ENCODE results near the gene TTLL5. TPM values are rescaled to one million over a fixed set of nuclear protein-coding genes. Genes with fewer than 3 reads are reported as not detected.

The TTLL5 gene
- total RNA-seq, 4 donors from 2014 or later = 36.3 to 61.8 (median 36.7) TPM

DNA sequence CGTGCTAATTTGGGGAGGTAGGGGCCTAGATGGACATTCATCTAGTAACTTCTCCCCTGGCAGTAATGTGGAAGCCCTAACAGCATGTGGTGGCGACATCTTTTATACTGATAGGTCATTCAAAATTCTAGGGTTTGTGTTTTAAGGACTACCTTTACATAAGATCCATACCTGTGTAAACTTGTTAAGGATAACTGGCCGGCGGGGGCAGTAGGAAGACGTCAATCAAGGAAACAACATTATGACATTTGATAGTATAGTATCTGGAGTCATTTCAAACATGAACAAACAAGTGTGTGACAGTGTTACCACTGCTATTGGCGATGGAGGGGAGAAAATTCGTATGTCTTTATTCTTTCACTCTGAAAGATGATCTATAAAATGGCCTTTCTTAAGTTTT lies 120.0 kb downstream of the TTLL5 start:
- DNase-seq (ENCODE audit: low spot score in 2 of 2) = no peak
- Histone ChIP-seq H3K36me3 (peaks cover 0 to 71% (median 0%) of the 10 kb centered on the region in 3 donors), H3K4me3 (no peak overlapping the region), H3K4me1 (no peaks in the 10 kb centered on the region), H3K9me3 (no peaks in the 10 kb centered on the region), H3K27me3 (no peaks in the 10 kb centered on the region), H3K27ac (no peak overlapping the region)
- TF ChIP-seq, protein P1, sequence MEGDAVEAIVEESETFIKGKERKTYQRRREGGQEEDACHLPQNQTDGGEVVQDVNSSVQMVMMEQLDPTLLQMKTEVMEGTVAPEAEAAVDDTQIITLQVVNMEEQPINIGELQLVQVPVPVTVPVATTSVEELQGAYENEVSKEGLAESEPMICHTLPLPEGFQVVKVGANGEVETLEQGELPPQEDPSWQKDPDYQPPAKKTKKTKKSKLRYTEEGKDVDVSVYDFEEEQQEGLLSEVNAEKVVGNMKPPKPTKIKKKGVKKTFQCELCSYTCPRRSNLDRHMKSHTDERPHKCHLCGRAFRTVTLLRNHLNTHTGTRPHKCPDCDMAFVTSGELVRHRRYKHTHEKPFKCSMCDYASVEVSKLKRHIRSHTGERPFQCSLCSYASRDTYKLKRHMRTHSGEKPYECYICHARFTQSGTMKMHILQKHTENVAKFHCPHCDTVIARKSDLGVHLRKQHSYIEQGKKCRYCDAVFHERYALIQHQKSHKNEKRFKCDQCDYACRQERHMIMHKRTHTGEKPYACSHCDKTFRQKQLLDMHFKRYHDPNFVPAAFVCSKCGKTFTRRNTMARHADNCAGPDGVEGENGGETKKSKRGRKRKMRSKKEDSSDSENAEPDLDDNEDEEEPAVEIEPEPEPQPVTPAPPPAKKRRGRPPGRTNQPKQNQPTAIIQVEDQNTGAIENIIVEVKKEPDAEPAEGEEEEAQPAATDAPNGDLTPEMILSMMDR (IDR thresholded peaks at IDR 0.05) = no peak
- no peak for TF ChIP-seq EP300 (IDR thresholded peaks at IDR 0.05)
- no peak for TF ChIP-seq POLR2A (IDR thresholded peaks at IDR 0.05)
- WGBS, 2 donors = 95 to 97% methylated on average over 7 of the region's 7 CpGs

- Histone ChIP-seq H3K4me1 (no peaks in the 10 kb centered on the region), H3K4me3 (no peak overlapping the region), H3K27me3 (no peaks in the 10 kb centered on the region), H3K9me3 (peaks cover 0 to 4% (median under 1%) of the 10 kb centered on the region in 4 donors), H3K36me3 (peaks cover 0 to 59% (median 0%) of the 10 kb centered on the region in 3 donors), H3K27ac (no peak overlapping the region)
- no peak for TF ChIP-seq EP300 (IDR thresholded peaks at IDR 0.05)
- no peak for TF ChIP-seq POLR2A (IDR thresholded peaks at IDR 0.05)
- TF ChIP-seq, protein P1 (IDR thresholded peaks at IDR 0.05) = no peak
- no peak for DNase-seq (ENCODE audit: low spot score in 2 of 2)
- WGBS, 2 donors = 82 to 85% methylated on average over 5 of the region's 5 CpGs
Measured at GRCh38 chr14:75783184-75783583, 122.1 kb downstream of the TTLL5 start.

DNA sequence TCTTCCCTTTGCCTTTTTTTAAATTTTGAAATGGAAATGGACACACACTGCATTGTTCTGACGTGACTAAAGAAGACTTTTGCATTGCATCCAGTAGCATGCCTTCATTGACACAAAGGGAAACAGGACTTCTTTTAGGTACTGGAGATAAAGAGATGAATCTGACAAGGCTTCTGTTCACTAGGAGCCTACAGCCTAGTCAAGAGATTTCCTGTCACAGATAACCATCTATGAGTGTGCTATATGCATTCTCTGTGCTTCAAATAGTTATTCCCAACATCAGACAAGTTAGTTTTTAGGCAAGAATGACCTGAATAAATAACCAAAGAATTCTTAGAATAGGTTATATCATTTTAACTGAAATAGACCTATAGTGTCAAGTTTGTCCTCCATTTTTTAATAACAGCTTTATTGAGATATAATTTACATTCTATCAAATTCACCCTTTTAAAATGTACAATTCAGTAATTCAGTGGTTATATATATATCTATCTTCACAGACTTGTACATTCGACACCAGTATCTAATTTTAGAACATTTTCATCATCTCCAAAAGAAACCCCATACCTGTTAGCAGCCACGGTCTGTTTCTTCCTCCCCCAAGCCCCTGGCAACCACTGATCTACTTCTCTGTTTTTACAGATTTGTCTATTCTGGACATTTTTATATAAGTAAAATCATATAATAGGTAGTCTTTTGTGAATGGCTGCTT lies 122.7 kb downstream of the TTLL5 start:
- H3K4me1 ChIP-seq = no peaks in the 10 kb centered on the region
- no peaks in the 10 kb centered on the region for H3K27me3 ChIP-seq
- no peak overlapping the region for H3K4me3 ChIP-seq
- H3K27ac ChIP-seq = no peak overlapping the region
- no peak for TF ChIP-seq EP300 (IDR thresholded peaks at IDR 0.05)
- TF ChIP-seq POLR2A (IDR thresholded peaks at IDR 0.05) = no peak
- TF ChIP-seq, protein P1 (IDR thresholded peaks at IDR 0.05) = no peak
- H3K9me3 ChIP-seq = peaks cover 0 to 10% (median 3%) of the 10 kb centered on the region in 4 donors
- 87 to 91% methylated on average over 3 of the region's 3 CpGs for WGBS, 2 donors
- peaks cover 0 to 55% (median 0%) of the 10 kb centered on the region in 3 donors for H3K36me3 ChIP-seq
- no peak for DNase-seq (ENCODE audit: low spot score in 2 of 2)

DNA sequence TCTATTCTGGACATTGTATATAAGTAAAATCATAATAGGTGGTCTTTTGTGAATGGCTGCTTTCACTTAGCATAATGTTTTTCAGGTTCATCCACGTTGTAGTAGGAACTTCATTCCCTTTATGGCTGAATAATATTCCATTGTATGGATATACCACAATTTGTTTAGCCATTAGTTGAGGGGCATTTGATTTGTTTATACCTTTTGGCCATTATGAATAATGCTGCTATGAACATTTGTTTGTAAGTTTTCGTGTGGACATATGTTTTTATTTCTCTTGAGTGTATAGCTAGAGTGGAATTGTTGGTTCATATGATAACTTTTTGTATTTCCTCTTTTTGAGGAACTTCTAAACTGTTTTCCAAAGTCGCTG lies 123.3 kb downstream of the TTLL5 start:
- Histone ChIP-seq H3K4me3 (no peak overlapping the region), H3K9me3 (peaks cover 0 to 13% (median 4%) of the 10 kb centered on the region in 4 donors), H3K4me1 (no peaks in the 10 kb centered on the region), H3K27me3 (no peaks in the 10 kb centered on the region), H3K36me3 (peaks cover 0 to 57% (median 0%) of the 10 kb centered on the region in 3 donors), H3K27ac (no peak overlapping the region)
- no peak for DNase-seq (ENCODE audit: low spot score in 2 of 2)
- no peak for TF ChIP-seq EP300 (IDR thresholded peaks at IDR 0.05)
- TF ChIP-seq, protein P1 (IDR thresholded peaks at IDR 0.05) = no peak
- TF ChIP-seq POLR2A (IDR thresholded peaks at IDR 0.05) = no peak
- 90 to 97% methylated on average over 3 of the region's 3 CpGs for WGBS, 2 donors

DNA sequence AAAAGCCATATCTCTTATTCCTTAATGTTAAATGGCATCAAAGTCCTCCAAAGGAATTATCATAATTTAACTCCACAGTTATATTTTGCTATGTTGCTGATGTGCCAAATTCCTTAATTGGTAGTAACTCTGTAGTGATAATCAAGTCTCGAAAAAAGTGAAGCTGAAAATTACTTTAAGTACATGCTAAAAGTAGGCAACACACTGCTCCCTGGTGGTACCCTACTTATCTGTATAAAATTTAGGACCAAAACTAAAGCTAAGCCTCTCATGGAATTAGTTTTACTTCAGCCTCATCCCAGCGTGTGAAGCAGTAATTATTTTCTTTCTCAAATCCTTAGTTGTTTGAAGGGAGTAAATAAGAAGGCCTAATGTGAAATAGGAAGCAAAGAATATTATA lies 132.8 kb downstream of the TTLL5 start:
- TF ChIP-seq POLR2A (IDR thresholded peaks at IDR 0.05) (no peak), EP300 (IDR thresholded peaks at IDR 0.05) (no peak)
- Histone ChIP-seq H3K36me3 (peaks cover 0 to 33% (median 0%) of the 10 kb centered on the region in 3 donors), H3K4me3 (no peak overlapping the region), H3K9me3 (peaks cover 0 to 12% (median under 1%) of the 10 kb centered on the region in 4 donors), H3K27me3 (no peaks in the 10 kb centered on the region), H3K27ac (no peak overlapping the region), H3K4me1 (no peaks in the 10 kb centered on the region)
- WGBS, 2 donors = 61 to 65% methylated on average over 2 of the region's 2 CpGs
- DNase-seq (ENCODE audit: low spot score in 2 of 2) = no peak

Data from tibial nerve (tissue), 4 donors.